ENCODE results near the gene ZNF354B.

ZNF354B gene

DNA sequence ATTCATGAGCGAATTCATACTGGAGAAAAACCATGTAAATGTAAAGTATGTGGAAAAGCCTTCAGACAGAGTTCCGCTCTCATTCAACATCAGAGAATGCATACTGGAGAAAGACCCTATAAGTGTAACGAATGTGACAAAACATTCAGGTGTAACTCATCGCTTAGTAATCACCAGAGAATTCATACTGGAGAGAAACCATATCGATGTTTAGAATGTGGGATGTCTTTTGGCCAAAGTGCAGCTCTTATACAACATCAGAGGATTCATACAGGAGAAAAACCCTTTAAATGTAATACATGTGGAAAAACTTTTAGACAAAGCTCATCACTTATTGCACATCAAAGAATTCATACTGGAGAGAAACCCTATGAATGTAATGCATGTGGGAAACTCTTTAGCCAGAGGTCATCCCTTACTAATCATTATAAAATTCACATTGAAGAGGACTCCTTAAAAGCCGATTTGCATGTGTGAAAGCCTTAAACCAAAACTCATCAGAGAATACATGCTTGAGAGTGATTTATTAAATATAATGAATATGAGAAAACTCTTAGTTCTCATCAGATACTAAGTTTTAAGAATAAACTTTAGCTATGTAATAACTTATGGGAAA is 24.2 kb downstream of the ZNF354B start:
- no peak for DNase-seq

DNA sequence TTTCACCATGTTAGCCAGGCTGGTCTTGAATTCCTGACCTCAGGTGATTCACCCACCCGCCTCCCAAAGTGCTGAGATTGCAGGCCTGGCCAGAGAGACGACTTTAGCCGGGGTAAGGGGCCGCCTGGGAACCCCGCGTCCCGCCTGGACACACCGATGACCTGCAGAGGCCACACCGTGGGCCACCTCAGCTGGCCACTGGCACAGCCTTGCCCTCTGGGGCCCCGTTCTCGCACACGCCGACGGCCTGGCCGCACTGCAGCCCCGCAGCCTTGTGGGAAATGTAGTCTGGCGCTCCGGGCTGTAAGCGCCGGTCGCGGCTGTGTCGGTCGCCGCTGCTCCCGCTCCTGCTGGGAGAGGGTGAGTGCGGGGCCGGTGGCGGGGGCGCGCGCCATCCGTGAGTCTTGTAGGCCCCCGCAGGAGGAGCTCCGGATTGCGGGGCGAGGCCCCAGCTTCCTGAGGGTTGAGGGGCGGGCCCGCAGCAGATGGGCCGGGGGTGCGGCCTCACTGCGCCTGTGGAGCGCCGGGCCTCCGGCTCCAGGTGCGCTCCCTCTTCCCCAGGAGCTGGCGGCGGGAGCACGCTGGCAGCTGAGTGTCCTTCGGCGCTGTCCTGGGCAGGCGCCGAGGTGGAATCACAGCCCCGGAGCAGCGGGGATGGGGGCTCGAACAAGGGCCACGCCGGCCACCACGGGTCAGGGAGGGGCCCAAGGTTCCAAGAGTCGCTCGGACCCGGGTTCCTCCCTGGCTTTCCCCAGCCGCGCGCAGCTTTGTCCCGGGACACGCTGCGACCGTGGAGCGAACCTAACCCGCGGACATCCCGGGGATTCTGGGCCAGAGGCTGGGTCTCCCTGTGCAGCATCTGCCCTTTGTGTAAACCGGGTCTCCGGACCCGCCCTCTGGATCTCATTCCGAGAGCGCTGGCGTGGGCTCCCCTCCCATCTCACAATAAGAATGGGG is 36.1 kb downstream of the ZNF354B start, which contains the start of gene ZFP2:
ZFP2 (plus strand) TSS at position 299 of the 957 bp plus-strand sequence. CDS start 35,401 bp downstream, outside the sequence.
- DNase-seq, result peak; percentile 6

DNA sequence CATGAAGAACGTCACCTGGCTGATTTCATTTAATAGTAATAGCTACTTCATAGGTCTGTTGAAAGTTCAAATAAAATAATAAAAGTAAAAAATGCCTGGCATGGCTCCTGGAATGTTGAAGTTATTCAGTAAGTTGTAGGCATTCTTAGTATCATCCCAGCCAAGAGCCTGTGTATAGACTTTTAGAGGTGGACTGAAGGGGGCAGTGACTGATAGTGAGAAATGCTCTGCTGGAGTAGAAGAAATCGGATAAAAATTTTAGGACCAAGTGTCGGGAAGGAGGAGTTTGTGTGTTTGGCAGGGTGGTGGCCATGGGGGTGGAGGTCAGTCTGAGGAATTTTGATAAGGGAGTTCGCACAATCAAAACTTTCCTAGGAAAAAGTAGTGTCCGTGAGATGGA is 39.5 kb downstream of the ZNF354B start:
- DNase-seq, result no peak

DNA sequence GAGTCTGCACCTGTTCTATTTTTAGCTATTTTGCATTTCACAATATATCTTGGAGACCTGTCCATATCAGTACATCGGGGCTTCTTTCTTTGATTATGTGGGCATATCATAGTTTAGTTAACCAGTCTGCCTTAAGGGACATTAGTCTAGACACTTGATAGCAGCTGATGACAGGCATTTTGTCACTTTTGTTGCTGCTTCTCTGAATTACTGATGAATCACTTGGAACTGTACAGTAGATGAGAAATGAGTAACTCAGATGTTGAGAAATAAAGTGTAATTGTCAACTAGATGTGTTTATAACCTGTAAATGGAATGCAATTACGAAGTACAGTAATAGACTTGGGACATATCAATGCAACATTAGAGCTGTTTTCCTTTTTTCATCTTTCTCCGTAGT is 43.1 kb downstream of the ZNF354B start:
- DNase-seq, result no peak

DNA sequence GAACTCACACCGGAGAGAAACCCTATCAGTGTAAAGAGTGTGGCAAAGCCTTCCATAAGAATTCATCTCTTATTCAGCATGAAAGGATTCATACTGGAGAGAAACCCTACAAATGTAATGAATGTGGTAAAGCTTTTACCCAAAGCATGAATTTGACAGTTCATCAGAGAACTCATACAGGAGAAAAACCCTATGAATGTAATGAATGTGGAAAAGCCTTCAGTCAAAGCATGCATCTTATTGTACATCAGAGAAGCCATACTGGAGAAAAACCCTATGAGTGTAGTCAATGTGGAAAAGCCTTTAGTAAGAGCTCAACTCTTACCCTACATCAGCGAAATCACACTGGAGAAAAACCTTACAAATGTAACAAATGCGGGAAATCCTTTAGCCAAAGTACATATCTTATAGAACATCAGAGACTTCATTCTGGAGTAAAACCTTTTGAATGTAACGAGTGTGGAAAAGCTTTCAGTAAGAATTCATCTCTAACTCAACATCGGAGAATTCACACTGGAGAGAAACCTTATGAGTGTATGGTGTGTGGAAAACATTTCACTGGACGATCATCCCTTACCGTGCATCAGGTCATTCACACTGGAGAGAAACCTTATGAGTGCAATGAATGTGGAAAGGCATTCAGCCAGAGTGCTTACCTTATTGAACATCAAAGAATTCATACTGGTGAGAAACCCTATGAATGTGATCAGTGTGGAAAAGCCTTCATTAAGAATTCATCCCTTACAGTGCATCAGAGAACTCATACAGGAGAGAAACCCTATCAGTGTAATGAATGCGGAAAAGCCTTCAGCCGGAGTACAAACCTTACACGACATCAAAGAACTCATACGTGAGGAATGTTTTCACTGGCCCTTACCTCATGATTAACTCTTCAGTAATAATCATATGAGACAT is 72.3 kb downstream of the ZNF354B start:
- no peak for DNase-seq
